GM12878 (cell line): ENCODE data around the gene FOXL1. TPM values are rescaled to one million over a fixed set of nuclear protein-coding genes. Genes with fewer than 3 reads are reported as not detected.

Experiments used
- ATAC-seq: fragments of 200-7000 bp; cut with Tn5 transposase; 3 replicates; pipeline ENCODE4 v1.9.1; 2020; ENCODE audit warnings: mild to moderate bottlenecking, moderate library complexity
- BruUV-seq: library from RNA; stranded (reverse); fragments of 400-500 nt; replicated peaks from 2 replicates; lab custom pipeline; 2021; lab: Mats Ljungman, UMichigan
- CTCF ChIA-PET: fragments of 300-600 bp; sonication (Branson Sonifier 250); formaldehyde crosslinking; extraction: SDS; loops from one replicate; lab custom pipeline; 2021; ENCODE audit warnings: inconsistent platforms; lab: Yijun Ruan, JAX
- POLR2A ChIA-PET: fragments of 350-600 bp; formaldehyde crosslinking; extraction: SDS; loops from one replicate; lab custom pipeline; 2021; ENCODE audit warnings: inconsistent platforms; lab: Charles Lee
- RAD21 ChIA-PET: fragments of 300-600 bp; sonication (Branson Sonifier 250); formaldehyde crosslinking; loops from one replicate; lab custom pipeline; 2023; ENCODE audit warnings: antibody characterized with exemption; ENCODE audit not compliant: unreplicated experiment; lab: Charles Lee
- SMC1A ChIA-PET: fragments of 300-600 bp; sonication (Branson Sonifier 250); formaldehyde crosslinking; loops from one replicate; lab custom pipeline; 2023; ENCODE audit not compliant: unreplicated experiment, uncharacterized antibody; lab: Charles Lee
- DNase-seq: peaks from one replicate; pipeline ENCODE4 v3.0.0-alpha.2; 2011; ENCODE audit warnings: low read depth, low spot score
- FAIRE-seq: peaks from 3 replicates; lab custom pipeline; 2011; peaks lifted over from hg19 to GRCh38; lab: Jason Lieb, UNC
- H2AFZ ChIP-seq: 2 replicates; pipeline ENCODE4 v1.6.0; 2011; ENCODE audit warnings: low read depth, low read length, control low read depth; ENCODE audit not compliant: control insufficient read depth
- H3K27ac ChIP-seq: 2 replicates; pipeline ENCODE4 v1.5.1; 2011; ENCODE audit warnings: control low read depth; ENCODE audit not compliant: control insufficient read depth, insufficient read depth
- H3K27me3 ChIP-seq, 2 experiments: replicated peaks in 1 of 2; 2 replicates each; pipeline versions ENCODE4 v1.6.0 to v1.6.1; 2011; ENCODE audit warnings: low read length in 1 of 2; ENCODE audit not compliant: control insufficient read depth in 2 of 2, insufficient read depth in 2 of 2
- H3K36me3 ChIP-seq, 2 experiments: 2 replicates each; pipeline ENCODE4 v1.5.1; 2011; ENCODE audit warnings: low read length in 1 of 2; ENCODE audit not compliant: control insufficient read depth in 2 of 2, insufficient read depth in 2 of 2
- H3K4me1 ChIP-seq: 2 replicates; pipeline ENCODE4 v1.6.1; 2011; ENCODE audit warnings: mild to moderate bottlenecking, low read length, moderate library complexity, mixed read lengths; ENCODE audit not compliant: control insufficient read depth, insufficient read depth
- H3K4me2 ChIP-seq: 2 replicates; pipeline ENCODE4 v1.6.0; 2011; ENCODE audit warnings: control low read depth; ENCODE audit not compliant: control insufficient read depth, insufficient read depth
- H3K4me3 ChIP-seq: fragments of 200-600 bp; sonication (generic); 2 replicates; pipeline ENCODE4 v1.5.1; 2016
- H3K79me2 ChIP-seq: 2 replicates; pipeline ENCODE4 v1.6.0; 2011; ENCODE audit warnings: low read length; ENCODE audit not compliant: control insufficient read depth, insufficient read depth
- H3K9ac ChIP-seq: 2 replicates; pipeline ENCODE4 v1.8.0; 2011; ENCODE audit warnings: low read length, control low read depth, mixed read lengths; ENCODE audit not compliant: control insufficient read depth, insufficient read depth
- H3K9me3 ChIP-seq: replicated peaks from 3 replicates; pipeline ENCODE4 v1.5.1; 2011; ENCODE audit warnings: mild to moderate bottlenecking, low read length; ENCODE audit not compliant: control insufficient read depth, insufficient read depth
- H4K20me1 ChIP-seq: 2 replicates; pipeline ENCODE4 v1.6.0; 2011; ENCODE audit not compliant: control insufficient read depth, insufficient read depth
- CBX3 ChIP-seq: fragments of 200-600 bp; sonication (generic); IDR thresholded peaks from 2 replicates; pipeline ENCODE4 v1.6.1; 2016; ENCODE audit warnings: low read depth, borderline replicate concordance
- CHD2 ChIP-seq: IDR thresholded peaks from 2 replicates; pipeline ENCODE4 v1.6.1; 2011; ENCODE audit warnings: low read depth, low read length, improper control_type of control experiment, borderline replicate concordance
- E2F4 ChIP-seq: IDR thresholded peaks from 2 replicates; pipeline ENCODE4 v1.6.1; 2012; ENCODE audit warnings: low read depth, low read length, improper control_type of control experiment
- EP300 ChIP-seq, 2 experiments: fragments of 150-350 bp in 1 of 2; IDR thresholded peaks; 2 replicates each; pipeline ENCODE4 v1.6.1; 2011 to 2012; ENCODE audit warnings: low read depth in 2 of 2, low read length in 2 of 2, borderline replicate concordance in 1 of 2, improper control_type of control experiment in 1 of 2, inconsistent platforms in 1 of 2; ENCODE audit not compliant: control insufficient read depth in 1 of 2
- FOS ChIP-seq: IDR thresholded peaks from 3 replicates; pipeline ENCODE4 v1.6.1; 2011; ENCODE audit warnings: borderline replicate concordance; ENCODE audit not compliant: insufficient read length; ENCODE audit errors: extremely low read depth
- FOXK2 ChIP-seq: fragments of 450-650 bp; IDR thresholded peaks from 2 replicates; pipeline ENCODE4 v1.6.1; 2017; ENCODE audit warnings: mild to moderate bottlenecking, moderate library complexity
- IRF5 ChIP-seq: fragments of 450-650 bp; IDR thresholded peaks from 2 replicates; pipeline ENCODE4 v1.6.1; 2017; ENCODE audit warnings: borderline replicate concordance
- MEF2B ChIP-seq: fragments of 450-650 bp; IDR thresholded peaks from 2 replicates; pipeline ENCODE4 v1.6.1; 2018; ENCODE audit warnings: mild to moderate bottlenecking, moderate library complexity; ENCODE audit not compliant: partially characterized antibody, poor library complexity, severe bottlenecking
- NR2C2 ChIP-seq: IDR thresholded peaks from 2 replicates; pipeline ENCODE4 v1.6.1; 2011; ENCODE audit warnings: borderline replicate concordance, low read depth; ENCODE audit not compliant: control insufficient read depth, insufficient read length
- PKNOX1 ChIP-seq: fragments of 450-650 bp; IDR thresholded peaks from 2 replicates; pipeline ENCODE4 v1.6.1; 2016; ENCODE audit warnings: mild to moderate bottlenecking
- POLR2A ChIP-seq: IDR thresholded peaks from 2 replicates; pipeline ENCODE4 v1.6.1; 2011; ENCODE audit warnings: low read depth, mild to moderate bottlenecking, low read length
- POU2F2 ChIP-seq: IDR thresholded peaks from 3 replicates; pipeline ENCODE4 v1.6.1; 2011; ENCODE audit warnings: low read depth, mild to moderate bottlenecking, low read length, borderline replicate concordance
- SMAD1 ChIP-seq: fragments of 450-650 bp; IDR thresholded peaks from 2 replicates; pipeline ENCODE4 v1.6.1; 2018; ENCODE audit warnings: mild to moderate bottlenecking, low read depth; ENCODE audit not compliant: partially characterized antibody
- TCF12 ChIP-seq: IDR thresholded peaks from 2 replicates; pipeline ENCODE4 v1.6.1; 2011; ENCODE audit warnings: low read depth, mild to moderate bottlenecking, low read length
- USF1 ChIP-seq: IDR thresholded peaks from 2 replicates; pipeline ENCODE4 v1.6.1; 2011; ENCODE audit warnings: borderline replicate concordance, low read depth, mild to moderate bottlenecking, moderate library complexity, mixed read lengths, low read length; ENCODE audit not compliant: insufficient read depth; ENCODE audit errors: extremely low read length
- WGBS: methylation state at CpG from one replicate; pipeline ENCODE4 v1.1.6; 2016; ENCODE audit warnings: low lambda C conversion rate; ENCODE audit not compliant: insufficient replicate concordance, insufficient coverage; ENCODE audit errors: missing lambda C conversion rate; 5-methylcytosine and 5-hydroxymethylcytosine counted together
- in situ Hi-C: fragments of 300-500 bp; cut with MboI; formaldehyde crosslinking; loops from 9 replicates; pipeline ENCODE4 v1.14.3; 2018; ENCODE audit warnings: mixed read lengths
- intact Hi-C: fragments of 100-400 bp; cut with micrococcal nuclease; formaldehyde crosslinking; loops from one replicate; pipeline ENCODE4 v1.14.2; 2022; ENCODE audit not compliant: unreplicated experiment
- polyA plus RNA-seq, 11 experiments: library from polyadenylated mRNA; depleted of rRNA in 4 of 11; unstranded in 6 of 11; stranded (reverse) in 5 of 11; fragments of >200 nt; fragmentation: Nextera tagmentation in 4 of 11; fragmentation: Illumina TruSeq in 1 of 11; extraction: Ambion mirVana in 4 of 11; extraction: Trizol in 1 of 11; gene quantifications; 1 replicate in 1 of 11; 2 replicates in 10 of 11; pipeline versions ENCODE4 v1.2.1 to v1.2.3, GENCODE V29; 2011 to 2016; ENCODE audit warnings: inconsistent platforms in 2 of 11, missing spikeins in 2 of 11, low read depth in 1 of 11
- total RNA-seq, 4 experiments: library from RNA; depleted of rRNA in 3 of 4; stranded (reverse); fragments of >200 nt in 3 of 4; fragmentation: Illumina TruSeq in 1 of 4; extraction: Trizol in 1 of 4; gene quantifications; 2 replicates each; pipeline versions ENCODE4 v1.2.1 to v1.2.3, GENCODE V29; 2013 to 2021

Gene FOXL1
- total and polyA plus RNA-seq, 10 of the 15 experiments (the other 5 are each of a cell fraction or from before 2014, with no cell fraction given): 0.05 TPM; not detected in 9

GRCh38 chr16:86579268-86580062, 1.1 kb downstream of the FOXL1 start (continued):
- TF ChIP-seq USF1: no peak
- no peak for TF ChIP-seq IRF5
- TF ChIP-seq MEF2B: no peak
- no peak for TF ChIP-seq FOS
- no peak for TF ChIP-seq CBX3
- TF ChIP-seq, all 136 proteins: peak for 0

- Histone ChIP-seq H3K9ac (no peak overlapping the region), H3K27me3 (peaks cover 0 to 4% of the 10 kb centered on the region in 2 experiments; a peak in 3 of 4 replicates), H3K27ac (no peak overlapping the region), H3K4me3 (no peak overlapping the region), H3K4me2 (no peak overlapping the region), H3K36me3 (no peaks in the 10 kb centered on the region), H4K20me1 (no peaks in the 10 kb centered on the region), H3K9me3 (no peaks in the 10 kb centered on the region), H3K4me1 (no peaks in the 10 kb centered on the region), H3K79me2 (no peaks in the 10 kb centered on the region), H2AFZ (no peak overlapping the region)
- ChIA-PET CTCF (no interaction called here), RAD21 (interaction anchor here (1.0 kb wide), 1 partner anchor 77 kb away, joined by 3 read pairs; no protein-coding TSS in a partner anchor), POLR2A (no interaction called here), SMC1A (interaction anchor here (0.9 to 1.8 kb wide), 3 partner anchors 11 to 253 kb away, joined by 3 to 7 read pairs (median 3); no protein-coding TSS in a partner anchor)
- 55% methylated on average over 19 of the region's 19 CpGs for WGBS
- intact Hi-C loops (no loop called here), in situ Hi-C loops (no loop called here)
- FAIRE-seq (no peak), ATAC-seq (no peak), DNase-seq (no peak)
- no TSS peak for BruUV-seq
- TF ChIP-seq SMAD1 (no peak), POLR2A (no peak), FOXK2 (no peak), POU2F2 (no peak), MEF2B (no peak), PKNOX1 (no peak), E2F4 (no peak), NR2C2 (no peak), EP300 (IDR thresholded peaks at IDR 0.05; ENCODE audit: borderline replicate concordance in 1 of 2, control insufficient read depth in 1 of 2, low read depth in 2 of 2, low read length in 2 of 2) (no peak), CHD2 (no peak), TCF12 (no peak)
These were observed 1.9 kb downstream of the FOXL1 start for GRCh38 chr16:86580063-86580790.
